Gastroesophageal sphincter (tissue), 4 donors: ENCODE results near the gene MYCN. TPM values are rescaled to one million over a fixed set of nuclear protein-coding genes. Genes with fewer than 3 reads are reported as not detected.
"Not testable (repeated sequence)": the region's sequence is repeated elsewhere in the genome, so short reads cannot be mapped to it uniquely, and the experiment has no call there.

Experiments used
- ATAC-seq: fragments of 150-250 bp; one replicate; pipeline ENCODE4 v1.9.1; 2016; ENCODE audit warnings: mild to moderate bottlenecking, moderate library complexity
- H3K27ac ChIP-seq, 4 donors: fragments of 200-600 bp; sonication (generic) in 3 of 4; 1 replicate in 3 of 4; 2 replicates in 1 of 4; pipeline ENCODE4 v1.5.1; 2016 to 2019
- H3K27me3 ChIP-seq: fragments of 200-600 bp; sonication (generic); one replicate; pipeline ENCODE4 v1.5.1; 2019
- H3K36me3 ChIP-seq, 2 donors: fragments of 200-600 bp; sonication (generic); one replicate each; pipeline ENCODE4 v1.5.1; 2019; ENCODE audit warnings: control low read depth in 1 of 2
- H3K4me1 ChIP-seq, 3 donors: fragments of 200-600 bp; sonication (generic); 1 replicate in 2 of 3; 2 replicates in 1 of 3; pipeline ENCODE4 v1.5.1; 2016 to 2019; ENCODE audit warnings: control low read depth in 2 of 3
- H3K4me3 ChIP-seq, 2 donors: fragments of 200-600 bp; sonication (generic); one replicate each; pipeline ENCODE4 v1.5.1; 2019; ENCODE audit warnings: mild to moderate bottlenecking in 1 of 2, moderate library complexity in 1 of 2
- H3K9me3 ChIP-seq, 3 donors: fragments of 200-600 bp; sonication (generic); one replicate each; pipeline ENCODE4 v1.5.1; 2017 to 2019; ENCODE audit warnings: control low read depth in 2 of 3
- EP300 ChIP-seq: sonication (generic); formaldehyde crosslinking; IDR thresholded peaks from one replicate; pipeline ENCODE4 v1.6.1; 2017; ENCODE audit warnings: antibody characterized with exemption, mild to moderate bottlenecking
- POLR2A ChIP-seq, 2 donors: fragments of 450-650 bp; IDR thresholded peaks; one replicate each; pipeline ENCODE4 v1.6.1; 2017; ENCODE audit warnings: antibody characterized with exemption in 2 of 2, mild to moderate bottlenecking in 2 of 2, moderate library complexity in 1 of 2
- POLR2AphosphoS5 ChIP-seq: sonication (generic); formaldehyde crosslinking; IDR thresholded peaks from one replicate; pipeline ENCODE4 v1.6.1; 2017; ENCODE audit warnings: antibody characterized with exemption
- WGBS, 2 donors: methylation state at CpG; one replicate each; pipeline ENCODE4 v1.1.5; 2018; ENCODE audit warnings: low coverage in 1 of 2; 5-methylcytosine and 5-hydroxymethylcytosine counted together
- total RNA-seq, 4 donors: library from RNA; depleted of rRNA; stranded (reverse); fragments of >200 nt; gene quantifications; one replicate each; pipeline ENCODE4 v1.1.0, GENCODE V29; 2016
- TF ChIP-seq, protein P1 (sequence below), 4 experiments: fragments of 200-600 bp in 2 of 4; fragments of 450-650 bp in 2 of 4; sonication (generic) in 1 of 4; IDR thresholded peaks; one replicate each; pipeline ENCODE4 v1.5.1; 2017 to 2019; ENCODE audit warnings: antibody characterized with exemption in 4 of 4, mild to moderate bottlenecking in 2 of 4, moderate library complexity in 2 of 4

MYCN gene
- total RNA-seq, 4 donors from 2014 or later, result 0.13 to 0.46 (median 0.35) TPM; not detected in 1

DNA sequence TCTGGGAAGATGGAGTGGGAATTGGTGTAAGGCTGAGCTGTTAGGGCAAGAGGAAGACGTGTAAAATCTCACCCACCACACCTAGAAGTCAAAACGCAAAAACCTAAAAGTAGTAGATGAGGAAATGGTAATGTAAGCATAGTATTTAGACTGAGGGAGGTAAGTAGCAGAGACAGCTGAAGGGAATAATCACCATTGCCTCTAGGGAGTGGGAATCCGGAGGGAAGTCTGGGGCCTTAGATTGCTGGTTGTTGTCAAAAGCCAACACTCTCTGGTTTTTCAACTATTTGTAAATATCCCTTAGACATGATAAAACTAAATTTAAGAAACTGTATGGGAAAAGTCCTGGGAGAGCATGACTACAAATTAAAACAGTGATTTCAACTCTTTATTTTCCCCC, 28.7 kb upstream of the MYCN start:
- no peak overlapping the region for H3K27ac ChIP-seq
- H3K4me3 ChIP-seq, result no peak overlapping the region
- ATAC-seq, result no peak
- 48 to 78% methylated on average over 3 of the region's 3 CpGs for WGBS, 2 donors
- H3K36me3 ChIP-seq, result no peaks in the 10 kb centered on the region
- H3K4me1 ChIP-seq, result peaks cover 0 to 28% (median 3%) of the 10 kb centered on the region in 3 donors
- no peaks in the 10 kb centered on the region for H3K9me3 ChIP-seq
- TF ChIP-seq POLR2AphosphoS5, result no peak
- TF ChIP-seq EP300, result no peak
- no peak for TF ChIP-seq POLR2A (IDR thresholded peaks at IDR 0.05)
- TF ChIP-seq, protein P1, sequence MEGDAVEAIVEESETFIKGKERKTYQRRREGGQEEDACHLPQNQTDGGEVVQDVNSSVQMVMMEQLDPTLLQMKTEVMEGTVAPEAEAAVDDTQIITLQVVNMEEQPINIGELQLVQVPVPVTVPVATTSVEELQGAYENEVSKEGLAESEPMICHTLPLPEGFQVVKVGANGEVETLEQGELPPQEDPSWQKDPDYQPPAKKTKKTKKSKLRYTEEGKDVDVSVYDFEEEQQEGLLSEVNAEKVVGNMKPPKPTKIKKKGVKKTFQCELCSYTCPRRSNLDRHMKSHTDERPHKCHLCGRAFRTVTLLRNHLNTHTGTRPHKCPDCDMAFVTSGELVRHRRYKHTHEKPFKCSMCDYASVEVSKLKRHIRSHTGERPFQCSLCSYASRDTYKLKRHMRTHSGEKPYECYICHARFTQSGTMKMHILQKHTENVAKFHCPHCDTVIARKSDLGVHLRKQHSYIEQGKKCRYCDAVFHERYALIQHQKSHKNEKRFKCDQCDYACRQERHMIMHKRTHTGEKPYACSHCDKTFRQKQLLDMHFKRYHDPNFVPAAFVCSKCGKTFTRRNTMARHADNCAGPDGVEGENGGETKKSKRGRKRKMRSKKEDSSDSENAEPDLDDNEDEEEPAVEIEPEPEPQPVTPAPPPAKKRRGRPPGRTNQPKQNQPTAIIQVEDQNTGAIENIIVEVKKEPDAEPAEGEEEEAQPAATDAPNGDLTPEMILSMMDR (IDR thresholded peaks at IDR 0.05), result no peak
- H3K27me3 ChIP-seq, result no peaks in the 10 kb centered on the region

DNA sequence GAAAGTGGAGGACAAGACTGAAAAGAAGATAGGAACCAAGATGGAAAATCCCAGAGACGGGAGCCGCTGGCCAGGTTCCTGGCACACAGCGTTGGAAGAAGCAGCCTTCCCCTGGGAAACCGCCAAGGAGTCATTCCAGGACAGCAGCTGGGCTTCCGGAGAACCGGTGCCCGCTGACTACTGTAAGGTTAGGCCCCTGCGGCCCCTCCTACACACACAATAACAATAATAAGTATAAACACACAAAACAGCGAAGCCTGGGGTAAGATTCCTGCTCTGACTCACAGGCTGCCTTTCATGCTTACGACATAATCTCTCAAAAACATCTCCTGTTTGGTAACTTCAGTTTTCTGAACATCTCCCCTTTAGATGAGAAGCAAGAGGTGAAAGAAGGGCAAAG, 28.1 kb upstream of the MYCN start:
- Histone ChIP-seq H3K36me3 (no peaks in the 10 kb centered on the region), H3K27me3 (no peaks in the 10 kb centered on the region), H3K4me1 (peaks cover 0 to 28% (median 3%) of the 10 kb centered on the region in 3 donors), H3K9me3 (no peaks in the 10 kb centered on the region), H3K4me3 (no peak overlapping the region), H3K27ac (peak overlapping the region in 2 of 4 donors; percentile 14 to 43)
- 0 to 8% methylated on average over 1 to 8 of the region's 10 CpGs for WGBS, 2 donors
- peak; percentile 82 for ATAC-seq
- TF ChIP-seq POLR2AphosphoS5, result peak; percentile 77
- no peak for TF ChIP-seq EP300
- no peak for TF ChIP-seq POLR2A (IDR thresholded peaks at IDR 0.05)
- TF ChIP-seq, protein P1 (IDR thresholded peaks at IDR 0.05), result no peak

DNA sequence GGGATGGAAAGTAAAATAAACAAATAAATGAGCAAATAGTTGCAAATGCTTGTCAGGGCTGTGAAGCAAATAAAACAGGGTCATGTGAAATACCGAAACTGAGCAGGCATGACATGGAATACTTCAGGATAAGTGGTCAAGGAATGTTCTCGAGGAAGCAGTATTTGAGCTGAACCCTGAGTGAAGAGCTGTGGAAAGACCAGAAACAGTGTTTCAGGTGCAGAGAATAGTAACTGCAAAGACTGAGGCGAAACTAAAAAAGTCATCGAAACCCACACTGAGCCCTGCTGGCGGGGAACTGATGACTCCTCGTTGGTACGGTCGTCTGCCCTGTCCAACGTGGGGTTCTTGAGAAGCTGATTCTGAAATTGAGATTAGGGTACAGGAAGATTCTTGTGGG, 27.2 kb upstream of the MYCN start:
- Histone ChIP-seq H3K4me3 (no peak overlapping the region), H3K4me1 (peaks cover 0 to 28% (median 3%) of the 10 kb centered on the region in 3 donors), H3K27me3 (no peaks in the 10 kb centered on the region), H3K27ac (no peak overlapping the region), H3K9me3 (no peaks in the 10 kb centered on the region), H3K36me3 (no peaks in the 10 kb centered on the region)
- no peak for TF ChIP-seq EP300
- TF ChIP-seq POLR2AphosphoS5, result no peak
- TF ChIP-seq, protein P1 (IDR thresholded peaks at IDR 0.05), result no peak
- no peak for TF ChIP-seq POLR2A (IDR thresholded peaks at IDR 0.05)
- 91 to 98% methylated on average over 5 to 9 of the region's 9 CpGs for WGBS, 2 donors
- ATAC-seq, result no peak

DNA sequence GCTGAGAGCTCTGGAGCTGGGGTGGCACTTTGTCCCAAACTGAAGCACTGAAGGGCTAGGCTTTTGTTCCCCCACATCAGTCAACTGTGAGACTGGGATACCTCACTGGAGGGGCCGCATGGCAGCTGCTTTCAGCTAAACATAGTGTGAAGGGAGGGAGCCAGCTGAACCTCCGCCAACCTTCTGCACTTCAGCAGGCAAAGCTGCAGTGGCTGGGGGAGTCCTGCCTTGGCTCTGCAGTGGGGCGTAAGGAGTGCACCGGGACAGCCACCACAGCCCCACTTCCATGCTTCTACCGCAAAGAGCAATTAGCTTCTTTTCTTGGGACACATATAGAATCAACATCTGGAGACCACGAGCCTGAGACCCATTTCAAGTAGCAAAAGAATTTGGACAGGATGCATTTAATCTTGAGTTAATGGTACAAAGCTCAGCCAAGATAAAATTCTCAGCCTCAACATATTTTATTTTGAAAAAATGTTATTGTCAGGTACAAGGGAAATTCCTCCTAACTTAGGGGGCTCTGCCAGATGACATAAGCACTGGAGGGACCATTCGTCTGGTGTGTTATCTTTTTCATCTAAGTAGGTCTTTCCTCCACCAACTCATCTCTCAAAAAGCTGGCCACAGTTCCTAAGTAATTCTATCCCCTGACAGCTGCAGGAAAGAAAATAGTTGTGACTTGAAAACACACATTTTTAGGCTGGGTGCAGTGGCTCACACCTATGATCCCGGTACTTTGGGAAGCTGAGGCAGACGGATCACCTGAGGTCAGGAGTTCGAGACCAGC, 25.6 kb upstream of the MYCN start:
- no peak overlapping the region for H3K4me3 ChIP-seq
- WGBS, 2 donors, result 0 to 31% methylated on average over 2 to 8 of the region's 10 CpGs
- TF ChIP-seq EP300, result no peak
- TF ChIP-seq POLR2AphosphoS5, result no peak
- no peak for TF ChIP-seq POLR2A (IDR thresholded peaks at IDR 0.05)
- TF ChIP-seq, protein P1 (IDR thresholded peaks at IDR 0.05), result no peak
- H3K27ac ChIP-seq, result no peak overlapping the region
- peaks cover 0 to 30% (median 3%) of the 10 kb centered on the region in 3 donors for H3K4me1 ChIP-seq
- H3K9me3 ChIP-seq, result no peaks in the 10 kb centered on the region
- no peak for ATAC-seq
- no peaks in the 10 kb centered on the region for H3K36me3 ChIP-seq
- no peaks in the 10 kb centered on the region for H3K27me3 ChIP-seq

DNA sequence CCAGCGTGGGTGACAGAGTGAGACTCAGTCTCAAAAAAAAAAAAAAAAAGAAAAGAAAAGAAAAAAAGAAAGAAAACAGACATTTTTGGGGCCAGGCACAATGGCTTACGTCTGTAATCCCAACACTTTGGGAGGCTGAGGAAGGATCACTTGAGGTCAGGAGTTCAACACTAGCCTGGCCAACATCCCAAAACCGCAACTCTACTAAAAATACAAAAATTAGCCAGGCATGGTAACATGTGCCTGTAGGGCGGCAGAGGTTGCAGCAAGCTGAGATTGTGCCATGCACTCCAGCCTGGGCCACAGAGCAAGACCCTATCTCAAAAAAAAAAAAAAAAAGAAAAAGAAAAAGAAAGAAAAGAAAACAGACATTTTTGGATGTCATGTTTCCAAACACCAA, 24.8 kb upstream of the MYCN start:
- H3K27me3 ChIP-seq, H3K4me3 ChIP-seq, ATAC-seq, H3K36me3 ChIP-seq, H3K27ac ChIP-seq, H3K9me3 ChIP-seq: not testable (repeated sequence)
- 33 to 57% methylated on average over 2 to 4 of the region's 4 CpGs for WGBS, 2 donors
- H3K4me1 ChIP-seq, result peaks cover 0 to 37% (median 3%) of the 10 kb centered on the region in 3 donors
